Measurements from ENCODE around the gene REC8. TPM values are rescaled to one million over a fixed set of nuclear protein-coding genes. Genes with fewer than 3 reads are reported as not detected.

Gene REC8
- total RNA-seq, 1 donor from 2014 or later = 4.4 TPM

- peaks cover 13% of the 10 kb centered on the region for H3K36me3 Mint-ChIP-seq (ENCODE audit: low read depth)
- H3K4me1 Mint-ChIP-seq (ENCODE audit: low read depth) = peaks cover 40% of the 10 kb centered on the region
- no peak for DNase-seq (ENCODE audit: low spot score)
- H3K9me3 Mint-ChIP-seq (ENCODE audit: low read depth) = no peaks in the 10 kb centered on the region
- H3K27ac Mint-ChIP-seq (ENCODE audit: unreplicated experiment) = no peak overlapping the region
- no peak overlapping the region for H3K4me3 Mint-ChIP-seq (ENCODE audit: unreplicated experiment)
- TF ChIP-seq CTCF (IDR thresholded peaks at IDR 0.05) = no peak
- H3K27me3 Mint-ChIP-seq (ENCODE audit: low read depth) = no peaks in the 10 kb centered on the region
Measured at GRCh38 chr14:24192933-24193332, 21.1 kb downstream of the REC8 start.

GRCh38 chr14:24194186-24194872 is 22.4 kb downstream of the REC8 start:
- TF ChIP-seq CTCF (IDR thresholded peaks at IDR 0.05) = no peak
- peaks cover 42% of the 10 kb centered on the region for H3K4me1 Mint-ChIP-seq (ENCODE audit: low read depth)

GRCh38 chr14:24194873-24195185 is 22.9 kb downstream of the REC8 start:
- Mint-ChIP-seq H3K27me3 (ENCODE audit: low read depth) (no peaks in the 10 kb centered on the region), H3K27ac (ENCODE audit: unreplicated experiment) (peak overlapping the region; percentile 96), H3K36me3 (ENCODE audit: low read depth) (peaks cover 16% of the 10 kb centered on the region), H3K9me3 (ENCODE audit: low read depth) (no peaks in the 10 kb centered on the region), H3K4me1 (ENCODE audit: low read depth) (peaks cover 39% of the 10 kb centered on the region), H3K4me3 (ENCODE audit: unreplicated experiment) (peak overlapping the region; percentile 93)
- TF ChIP-seq CTCF (IDR thresholded peaks at IDR 0.05) = no peak
- DNase-seq (ENCODE audit: low spot score) = no peak

More at GRCh38 chr14:24194186-24194872, 22.4 kb downstream of the REC8 start:
- Mint-ChIP-seq H3K27ac (ENCODE audit: unreplicated experiment) (peak overlapping the region; percentile 96), H3K9me3 (ENCODE audit: low read depth) (no peaks in the 10 kb centered on the region), H3K36me3 (ENCODE audit: low read depth) (peaks cover 16% of the 10 kb centered on the region), H3K27me3 (ENCODE audit: low read depth) (no peaks in the 10 kb centered on the region), H3K4me3 (ENCODE audit: unreplicated experiment) (peak overlapping the region; percentile 93)
- no peak for DNase-seq (ENCODE audit: low spot score)

GRCh38 chr14:24195186-24196070 is 23.5 kb downstream of the REC8 start, which contains the start of gene TM9SF1:
TSS of gene TM9SF1 (minus strand) at chr14:24195441. CDS start at chr14:24195019, 422 bp downstream.
- Mint-ChIP-seq H3K4me3 (ENCODE audit: unreplicated experiment) (peak within 1 kb of the TSS; percentile 93), H3K36me3 (ENCODE audit: low read depth) (peaks cover 16% of the 10 kb centered on the region), H3K4me1 (ENCODE audit: low read depth) (peaks cover 39% of the 10 kb centered on the region), H3K27me3 (ENCODE audit: low read depth) (no peaks in the 10 kb centered on the region), H3K27ac (ENCODE audit: unreplicated experiment) (peak within 1 kb of the TSS; percentile 96), H3K9me3 (ENCODE audit: low read depth) (no peaks in the 10 kb centered on the region)
- peak; percentile 97 for DNase-seq (ENCODE audit: low spot score)
- peak; percentile 9 for TF ChIP-seq CTCF (IDR thresholded peaks at IDR 0.05)
